Endothelial cell of umbilical vein (primary cell): ENCODE results near the gene SELENOH. TPM values are rescaled to one million over a fixed set of nuclear protein-coding genes. Genes with fewer than 3 reads are reported as not detected.

ENCODE experiments used
- BruUV-seq: library from RNA; stranded (reverse); fragments of 400-500 nt; replicated peaks from 2 replicates; lab custom pipeline; 2021; lab: Mats Ljungman, UMichigan
- CTCF ChIA-PET: fragments of 300-600, 350-600 bp; sonication (Branson Sonifier 250); formaldehyde crosslinking; loops from one replicate; lab custom pipeline; 2021; ENCODE audit warnings: antibody characterized with exemption, inconsistent platforms; lab: Charles Lee
- POLR2A ChIA-PET: fragments of 300-600, 350-600 bp; sonication (Branson Sonifier 250); formaldehyde crosslinking; loops from one replicate; lab custom pipeline; 2021; ENCODE audit warnings: antibody characterized with exemption, inconsistent platforms; lab: Charles Lee
- DNase-seq: peaks from one replicate; pipeline ENCODE4 v3.0.0-alpha.2; 2011; ENCODE audit warnings: low read depth, low spot score
- FAIRE-seq: peaks from 2 replicates; lab custom pipeline; 2011; peaks lifted over from hg19 to GRCh38; lab: Jason Lieb, UNC
- H2AFZ ChIP-seq: 2 replicates; pipeline ENCODE4 v1.6.0; 2012; ENCODE audit warnings: low read depth, low read length, control low read depth, inconsistent platforms
- H3K27ac ChIP-seq: 2 replicates; pipeline ENCODE4 v1.5.1; 2011; ENCODE audit warnings: low read depth, mild to moderate bottlenecking, control low read depth, low read length, moderate library complexity; ENCODE audit not compliant: insufficient read depth
- H3K27me3 ChIP-seq, 2 experiments: 2 replicates each; pipeline versions ENCODE4 v1.6.0 to v1.6.1; 2011; ENCODE audit warnings: low read length in 2 of 2, mixed read lengths in 1 of 2; ENCODE audit not compliant: control insufficient read depth in 2 of 2, insufficient read depth in 2 of 2
- H3K36me3 ChIP-seq, 2 experiments: 2 replicates in 1 of 2; 3 replicates in 1 of 2; pipeline ENCODE4 v1.5.1; 2011; ENCODE audit warnings: low read length in 2 of 2, mild to moderate bottlenecking in 1 of 2, moderate library complexity in 1 of 2; ENCODE audit not compliant: control insufficient read depth in 2 of 2, insufficient read depth in 2 of 2; ENCODE audit errors: extremely low read depth in 1 of 2
- H3K4me1 ChIP-seq: 3 replicates; pipeline ENCODE4 v1.5.1; 2011; ENCODE audit warnings: mild to moderate bottlenecking, low read length; ENCODE audit not compliant: control insufficient read depth, insufficient read depth; ENCODE audit errors: extremely low read depth
- H3K4me2 ChIP-seq: 2 replicates; pipeline ENCODE4 v1.6.1; 2011; ENCODE audit warnings: low read length, control low read depth, mixed read lengths; ENCODE audit not compliant: insufficient read depth
- H3K4me3 ChIP-seq, 3 experiments: fragments of 200-600 bp in 1 of 3; sonication (generic), shearing (Covaris generic) in 1 of 3; replicated peaks in 1 of 3; 2 replicates each; pipeline ENCODE4 v1.5.1; 2011 to 2016; ENCODE audit warnings: control low read depth in 3 of 3, low read length in 3 of 3, mild to moderate bottlenecking in 2 of 3, inconsistent platforms in 1 of 3, low read depth in 1 of 3, moderate library complexity in 1 of 3; ENCODE audit not compliant: insufficient read depth in 1 of 3
- H3K79me2 ChIP-seq: 2 replicates; pipeline ENCODE4 v1.6.0; 2012; ENCODE audit warnings: low read length, inconsistent platforms; ENCODE audit not compliant: control insufficient read depth, insufficient read depth
- H3K9ac ChIP-seq: replicated peaks from 2 replicates; pipeline ENCODE3; 2011; ENCODE audit warnings: low read length, control low read depth; ENCODE audit not compliant: insufficient read depth; ENCODE audit errors: extremely low read depth
- H3K9me1 ChIP-seq: replicated peaks from 3 replicates; pipeline ENCODE4 v1.6.0; 2011; ENCODE audit warnings: mild to moderate bottlenecking, low read length; ENCODE audit not compliant: control insufficient read depth, insufficient read depth; ENCODE audit errors: extremely low read depth
- H3K9me3 ChIP-seq: replicated peaks from 2 replicates; pipeline ENCODE4 v1.5.1; 2012; ENCODE audit warnings: low read length, inconsistent platforms; ENCODE audit not compliant: control insufficient read depth, insufficient read depth
- H4K20me1 ChIP-seq: replicated peaks from 2 replicates; pipeline ENCODE3; 2011; ENCODE audit warnings: mild to moderate bottlenecking, low read length; ENCODE audit not compliant: control insufficient read depth, insufficient read depth; ENCODE audit errors: extremely low read depth
- EZH2 ChIP-seq: IDR thresholded peaks from 2 replicates; pipeline ENCODE4 v1.6.1; 2012; ENCODE audit warnings: borderline replicate concordance, low read depth, mild to moderate bottlenecking, moderate library complexity, low read length, inconsistent platforms; ENCODE audit not compliant: severe bottlenecking
- FOS ChIP-seq: IDR thresholded peaks from 2 replicates; pipeline ENCODE4 v1.6.1; 2011; ENCODE audit warnings: mild to moderate bottlenecking, low read length, moderate library complexity, borderline replicate concordance; ENCODE audit not compliant: insufficient read depth
- GATA2 ChIP-seq: IDR thresholded peaks from 2 replicates; pipeline ENCODE4 v1.7.0; 2011; ENCODE audit warnings: low read depth, mild to moderate bottlenecking, moderate library complexity, mixed read lengths, low read length; ENCODE audit not compliant: insufficient read length, insufficient read depth
- JUN ChIP-seq: IDR thresholded peaks from 2 replicates; pipeline ENCODE4 v1.6.1; 2011; ENCODE audit warnings: borderline replicate concordance, low read depth; ENCODE audit not compliant: insufficient read length, insufficient read depth
- MYC ChIP-seq: IDR thresholded peaks from one replicate; pipeline ENCODE4 v1.6.1; 2011; ENCODE audit warnings: mild to moderate bottlenecking, low read depth, low read length
- POLR2A ChIP-seq: IDR thresholded peaks from 2 replicates; pipeline ENCODE4 v1.6.1; 2012; ENCODE audit warnings: low read depth, mild to moderate bottlenecking, control low read depth, low read length
- POLR2AphosphoS5 ChIP-seq: IDR thresholded peaks from 2 replicates; pipeline ENCODE4 v1.6.1; 2012; ENCODE audit warnings: low read depth, mild to moderate bottlenecking, control low read depth, low read length, moderate library complexity; ENCODE audit not compliant: insufficient read depth
- dilution Hi-C: fragments of 300-500 bp; cut with MboI; formaldehyde crosslinking; loops from one replicate; pipeline ENCODE4 v1.15.0; 2019; ENCODE audit warnings: low sequenced_read_pairs; ENCODE audit not compliant: extremely low pct_ligation_motif_present
- intact Hi-C: fragments of 100-400 bp; cut with micrococcal nuclease; formaldehyde crosslinking; loops from one replicate; pipeline ENCODE4 v1.10.0; 2022
- polyA plus RNA-seq, 4 experiments: library from polyadenylated mRNA; depleted of rRNA in 3 of 4; stranded (reverse) in 3 of 4; unstranded in 1 of 4; fragments of >200 nt; gene quantifications; 2 replicates each; pipeline versions ENCODE4 v1.2.1 to v1.2.3, GENCODE V29; 2011 to 2012; ENCODE audit warnings: missing spikeins in 1 of 4
- total RNA-seq: library from RNA; stranded (reverse); gene quantifications from 2 replicates; pipeline ENCODE4 v1.2.3, GENCODE V29; 2021
- TF ChIP-seq, protein P1 (sequence below), 2 donors: IDR thresholded peaks; 1 replicate in 1 of 2; 2 replicates in 1 of 2; pipeline ENCODE4 v1.5.1; 2011; ENCODE audit warnings: low read length in 2 of 2, mild to moderate bottlenecking in 2 of 2, moderate library complexity in 2 of 2, control low read depth in 1 of 2, inconsistent platforms in 1 of 2, low read depth in 1 of 2; ENCODE audit not compliant: insufficient read depth in 1 of 2; ENCODE audit errors: extremely low read depth in 1 of 2
- TF ChIP-seq, protein P2 (sequence below): IDR thresholded peaks from 2 replicates; pipeline ENCODE4 v1.6.1; 2011; ENCODE audit not compliant: insufficient read depth, insufficient read length

SELENOH gene
- total and polyA plus RNA-seq, 2 donors (not counting 3 experiments of a cell fraction or from before 2014, with no cell fraction given), result 161 to 247 TPM

DNA sequence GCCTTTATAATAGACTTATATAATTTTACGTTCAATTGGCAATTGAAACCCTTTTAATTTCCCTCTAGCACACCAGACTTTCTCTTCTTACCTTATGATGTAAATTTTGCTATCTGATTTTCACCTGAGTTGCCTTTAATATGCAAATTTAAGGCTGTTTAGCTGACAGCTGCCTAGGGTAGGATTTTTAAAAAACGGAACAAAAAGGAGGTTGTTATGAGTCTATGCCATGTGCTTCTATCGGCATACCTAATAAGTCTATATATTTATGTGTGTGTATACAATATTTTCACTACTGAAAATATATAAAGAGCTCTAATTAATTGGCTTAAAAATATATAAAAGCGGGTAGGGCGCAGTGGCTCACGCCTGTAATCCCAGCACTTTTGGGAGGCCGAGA, 11.8 kb upstream of the SELENOH start:
- dilution Hi-C loops, result no loop called here
- TF ChIP-seq JUN, result no peak
- TF ChIP-seq GATA2, result no peak
- no peak for TF ChIP-seq EZH2
- TF ChIP-seq, protein P1, sequence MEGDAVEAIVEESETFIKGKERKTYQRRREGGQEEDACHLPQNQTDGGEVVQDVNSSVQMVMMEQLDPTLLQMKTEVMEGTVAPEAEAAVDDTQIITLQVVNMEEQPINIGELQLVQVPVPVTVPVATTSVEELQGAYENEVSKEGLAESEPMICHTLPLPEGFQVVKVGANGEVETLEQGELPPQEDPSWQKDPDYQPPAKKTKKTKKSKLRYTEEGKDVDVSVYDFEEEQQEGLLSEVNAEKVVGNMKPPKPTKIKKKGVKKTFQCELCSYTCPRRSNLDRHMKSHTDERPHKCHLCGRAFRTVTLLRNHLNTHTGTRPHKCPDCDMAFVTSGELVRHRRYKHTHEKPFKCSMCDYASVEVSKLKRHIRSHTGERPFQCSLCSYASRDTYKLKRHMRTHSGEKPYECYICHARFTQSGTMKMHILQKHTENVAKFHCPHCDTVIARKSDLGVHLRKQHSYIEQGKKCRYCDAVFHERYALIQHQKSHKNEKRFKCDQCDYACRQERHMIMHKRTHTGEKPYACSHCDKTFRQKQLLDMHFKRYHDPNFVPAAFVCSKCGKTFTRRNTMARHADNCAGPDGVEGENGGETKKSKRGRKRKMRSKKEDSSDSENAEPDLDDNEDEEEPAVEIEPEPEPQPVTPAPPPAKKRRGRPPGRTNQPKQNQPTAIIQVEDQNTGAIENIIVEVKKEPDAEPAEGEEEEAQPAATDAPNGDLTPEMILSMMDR (IDR thresholded peaks at IDR 0.05; ENCODE audit: extremely low read depth in 1 of 2, insufficient read depth in 1 of 2, low read depth in 1 of 2, low read length in 2 of 2), result no peak
- TF ChIP-seq FOS, result no peak
- no peak for TF ChIP-seq MYC
- TF ChIP-seq POLR2AphosphoS5, result no peak
- TF ChIP-seq, protein P2, sequence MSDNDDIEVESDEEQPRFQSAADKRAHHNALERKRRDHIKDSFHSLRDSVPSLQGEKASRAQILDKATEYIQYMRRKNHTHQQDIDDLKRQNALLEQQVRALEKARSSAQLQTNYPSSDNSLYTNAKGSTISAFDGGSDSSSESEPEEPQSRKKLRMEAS, result no peak
- TF ChIP-seq POLR2A, result no peak
- H3K4me2 ChIP-seq, result no peak overlapping the region
- peaks cover 58% of the 10 kb centered on the region for H3K79me2 ChIP-seq
- ChIA-PET POLR2A (no interaction called here), CTCF (interaction anchor here (0.6 kb wide), 1 partner anchor 25 kb away, joined by 4 read pairs; no protein-coding TSS in a partner anchor)
- no peaks in the 10 kb centered on the region for H4K20me1 ChIP-seq
- H3K4me3 ChIP-seq, result no peak overlapping the region
- H3K36me3 ChIP-seq, result no peaks in the 10 kb centered on the region
- H3K9me1 ChIP-seq, result no peaks in the 10 kb centered on the region
- H3K9ac ChIP-seq, result no peak overlapping the region
- no TSS peak for BruUV-seq
- H3K27me3 ChIP-seq, result no peaks in the 10 kb centered on the region
- intact Hi-C loops, result no loop called here
- no peaks in the 10 kb centered on the region for H3K9me3 ChIP-seq
- no peaks in the 10 kb centered on the region for H3K4me1 ChIP-seq
- no peak overlapping the region for H2AFZ ChIP-seq
- no peak overlapping the region for H3K27ac ChIP-seq
- DNase-seq, result no peak
- no peak for FAIRE-seq
